AG09309 (cell line): ENCODE data around the gene PKDREJ.
"Not testable (repeated sequence)": the region's sequence is repeated elsewhere in the genome, so short reads cannot be mapped to it uniquely, and the experiment has no call there.

ENCODE experiments used
- DNase-seq: peaks from one replicate; pipeline ENCODE4 v3.0.0-alpha.2; 2010; ENCODE audit warnings: low read depth
- H3K4me3 ChIP-seq: 2 replicates; pipeline ENCODE4 v1.5.1; 2011; ENCODE audit warnings: mild to moderate bottlenecking, low read depth, low read length, moderate library complexity; ENCODE audit not compliant: control insufficient read depth
- TF ChIP-seq, protein P1 (sequence below): IDR thresholded peaks from 2 replicates; pipeline ENCODE4 v1.5.1; 2011; ENCODE audit warnings: mild to moderate bottlenecking, low read depth, low read length, inconsistent platforms; ENCODE audit not compliant: insufficient read depth, control insufficient read depth; ENCODE audit errors: missing control alignments

The PKDREJ gene, protein sequence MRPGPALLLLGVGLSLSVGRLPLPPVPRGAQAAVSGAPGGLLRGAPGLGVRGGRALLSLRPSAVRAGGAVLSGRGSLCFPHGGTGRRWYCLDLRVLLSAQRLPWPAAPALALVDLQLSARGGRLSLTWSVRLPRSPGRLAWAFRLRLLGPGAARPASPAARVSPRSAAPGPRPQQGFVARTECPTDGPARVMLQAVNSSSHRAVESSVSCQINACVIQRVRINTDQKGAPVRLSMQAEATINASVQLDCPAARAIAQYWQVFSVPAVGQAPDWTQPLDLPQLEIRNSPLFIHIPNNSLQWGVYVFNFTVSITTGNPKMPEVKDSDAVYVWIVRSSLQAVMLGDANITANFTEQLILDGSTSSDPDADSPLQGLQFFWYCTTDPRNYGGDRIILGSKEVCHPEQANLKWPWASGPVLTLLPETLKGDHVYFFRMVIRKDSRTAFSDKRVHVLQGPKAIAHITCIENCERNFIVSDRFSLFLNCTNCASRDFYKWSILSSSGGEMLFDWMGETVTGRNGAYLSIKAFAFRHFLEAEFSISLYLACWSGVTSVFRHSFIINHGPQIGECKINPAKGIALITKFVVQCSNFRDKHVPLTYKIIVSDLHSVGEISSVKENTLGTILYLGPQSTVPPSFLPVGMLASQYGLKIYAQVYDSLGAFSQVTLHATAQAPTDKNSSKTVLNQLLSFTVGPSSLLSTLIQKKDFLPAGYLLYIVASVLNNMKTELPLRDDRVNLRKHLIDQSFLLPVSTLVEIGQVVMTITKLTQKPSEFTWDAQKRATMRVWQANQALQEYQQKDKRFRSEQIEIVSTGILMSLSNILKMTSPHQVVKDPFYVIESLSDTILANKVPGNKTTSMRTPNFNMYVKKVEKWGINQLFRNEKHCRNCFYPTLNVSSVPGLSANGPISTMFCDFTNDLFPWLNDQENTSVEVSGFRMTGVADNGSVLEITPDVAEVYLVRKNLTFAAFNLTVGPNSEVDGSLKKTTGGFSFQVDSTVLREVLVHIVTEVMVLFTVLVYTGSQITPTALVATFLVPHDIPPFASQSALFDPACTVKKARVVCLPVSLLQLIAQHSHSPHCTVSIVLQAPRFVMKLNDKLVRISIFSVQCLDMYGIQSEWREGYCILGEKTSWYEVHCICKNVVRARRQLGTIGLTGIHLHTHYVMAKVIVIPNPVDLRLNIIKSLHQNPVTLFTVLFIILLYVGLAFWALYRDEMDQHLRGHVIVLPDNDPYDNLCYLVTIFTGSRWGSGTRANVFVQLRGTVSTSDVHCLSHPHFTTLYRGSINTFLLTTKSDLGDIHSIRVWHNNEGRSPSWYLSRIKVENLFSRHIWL (N-terminal part only)

DNA sequence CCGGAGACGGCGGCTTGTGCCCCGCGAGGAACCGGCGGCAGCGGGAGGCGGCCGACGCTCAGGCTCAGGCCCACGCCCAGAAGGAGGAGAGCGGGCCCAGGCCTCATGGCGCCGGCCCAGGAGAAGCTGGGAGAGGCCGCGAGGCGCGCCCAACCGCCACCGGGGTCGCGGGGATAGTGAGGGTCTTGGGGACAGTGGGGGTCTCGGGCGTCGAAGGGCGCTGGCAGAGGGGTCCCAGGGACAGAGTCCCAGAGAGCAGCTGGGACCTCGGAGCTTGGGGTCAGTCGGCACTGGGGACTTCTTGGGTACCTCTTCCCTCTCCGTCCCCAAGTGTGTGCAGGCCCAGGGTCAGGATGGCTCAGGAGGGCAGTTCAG lies at the start of gene PKDREJ:
Gene PKDREJ, minus strand, starts transcription at position 128 of the 375 bp plus-strand sequence. Its CDS starts 21 bp downstream, at position 107.
- H3K4me3 ChIP-seq, result no peak within 1 kb of the TSS
- no peak for DNase-seq
- TF ChIP-seq, protein P1, sequence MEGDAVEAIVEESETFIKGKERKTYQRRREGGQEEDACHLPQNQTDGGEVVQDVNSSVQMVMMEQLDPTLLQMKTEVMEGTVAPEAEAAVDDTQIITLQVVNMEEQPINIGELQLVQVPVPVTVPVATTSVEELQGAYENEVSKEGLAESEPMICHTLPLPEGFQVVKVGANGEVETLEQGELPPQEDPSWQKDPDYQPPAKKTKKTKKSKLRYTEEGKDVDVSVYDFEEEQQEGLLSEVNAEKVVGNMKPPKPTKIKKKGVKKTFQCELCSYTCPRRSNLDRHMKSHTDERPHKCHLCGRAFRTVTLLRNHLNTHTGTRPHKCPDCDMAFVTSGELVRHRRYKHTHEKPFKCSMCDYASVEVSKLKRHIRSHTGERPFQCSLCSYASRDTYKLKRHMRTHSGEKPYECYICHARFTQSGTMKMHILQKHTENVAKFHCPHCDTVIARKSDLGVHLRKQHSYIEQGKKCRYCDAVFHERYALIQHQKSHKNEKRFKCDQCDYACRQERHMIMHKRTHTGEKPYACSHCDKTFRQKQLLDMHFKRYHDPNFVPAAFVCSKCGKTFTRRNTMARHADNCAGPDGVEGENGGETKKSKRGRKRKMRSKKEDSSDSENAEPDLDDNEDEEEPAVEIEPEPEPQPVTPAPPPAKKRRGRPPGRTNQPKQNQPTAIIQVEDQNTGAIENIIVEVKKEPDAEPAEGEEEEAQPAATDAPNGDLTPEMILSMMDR, result no peak

DNA sequence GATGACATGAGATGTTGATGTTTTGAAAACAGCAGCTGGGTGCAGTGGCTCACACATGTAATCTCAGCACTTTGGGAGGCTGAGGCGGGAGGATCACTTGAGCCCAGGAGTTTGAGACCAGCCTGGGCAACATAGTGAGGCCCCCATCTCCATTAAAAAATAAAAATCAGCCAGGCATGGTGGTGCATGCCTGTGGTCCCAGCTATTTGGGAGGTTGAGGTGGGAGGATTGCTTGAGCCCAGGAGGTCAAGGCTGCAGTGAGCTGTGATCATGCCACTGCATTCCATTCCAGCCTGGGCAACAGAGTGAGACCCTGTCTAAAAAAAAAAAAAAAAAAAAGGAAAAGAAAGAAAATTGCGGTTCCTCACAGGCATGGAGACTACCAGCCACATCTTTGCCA lies 49.7 kb upstream of the PKDREJ start:
- not testable (repeated sequence) for H3K4me3 ChIP-seq, DNase-seq

DNA sequence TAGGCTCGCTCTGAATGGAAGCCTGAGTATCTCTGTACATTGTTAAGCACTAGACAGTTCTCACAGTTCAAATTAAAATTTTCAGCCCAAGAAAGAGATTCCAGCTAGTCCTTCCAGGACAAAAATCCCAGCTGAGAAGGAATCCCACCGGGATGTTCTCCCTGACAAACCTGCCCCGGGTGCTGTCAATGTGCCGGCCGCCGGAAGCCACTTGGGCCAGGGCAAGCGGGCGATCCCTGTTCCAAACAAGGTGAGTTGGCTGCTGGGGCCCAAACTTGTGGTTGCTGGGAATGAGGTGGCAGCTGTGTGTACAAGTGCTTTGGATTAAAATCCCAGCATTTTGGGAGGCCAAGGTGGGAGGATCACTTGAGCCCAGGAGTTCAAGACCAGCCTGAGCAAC lies 48.9 kb upstream of the PKDREJ start:
- DNase-seq, result no peak
- H3K4me3 ChIP-seq, result no peak overlapping the region
- TF ChIP-seq, protein P1, result no peak

DNA sequence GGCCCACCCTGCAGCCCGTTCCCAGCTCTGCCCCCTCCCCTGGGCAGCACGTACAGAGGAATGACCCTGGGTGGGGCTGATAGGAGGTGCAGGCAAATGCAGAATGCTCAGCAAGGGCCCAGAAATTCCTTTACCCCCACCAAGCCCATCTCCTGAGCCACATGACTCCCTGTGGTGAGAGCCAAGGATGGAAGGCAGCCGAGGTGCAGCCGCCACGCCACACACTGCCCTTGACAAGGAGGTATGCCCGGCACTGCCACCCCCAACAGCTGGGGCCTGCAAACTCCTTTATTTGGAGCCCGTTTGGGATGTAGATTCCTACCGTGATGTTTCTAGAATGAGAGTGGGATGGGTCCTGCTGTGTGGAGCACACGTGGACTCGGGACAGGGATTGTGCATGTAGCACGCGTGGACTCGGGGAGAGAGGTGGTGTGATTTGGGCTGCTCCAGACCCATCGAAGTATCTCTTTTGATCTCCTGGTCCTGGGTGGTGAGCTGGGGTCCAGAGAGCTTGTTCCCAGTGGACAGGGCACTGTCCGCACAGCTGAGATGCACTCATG lies 46.5 kb upstream of the PKDREJ start:
- DNase-seq, result no peak
- TF ChIP-seq, protein P1, result no peak

DNA sequence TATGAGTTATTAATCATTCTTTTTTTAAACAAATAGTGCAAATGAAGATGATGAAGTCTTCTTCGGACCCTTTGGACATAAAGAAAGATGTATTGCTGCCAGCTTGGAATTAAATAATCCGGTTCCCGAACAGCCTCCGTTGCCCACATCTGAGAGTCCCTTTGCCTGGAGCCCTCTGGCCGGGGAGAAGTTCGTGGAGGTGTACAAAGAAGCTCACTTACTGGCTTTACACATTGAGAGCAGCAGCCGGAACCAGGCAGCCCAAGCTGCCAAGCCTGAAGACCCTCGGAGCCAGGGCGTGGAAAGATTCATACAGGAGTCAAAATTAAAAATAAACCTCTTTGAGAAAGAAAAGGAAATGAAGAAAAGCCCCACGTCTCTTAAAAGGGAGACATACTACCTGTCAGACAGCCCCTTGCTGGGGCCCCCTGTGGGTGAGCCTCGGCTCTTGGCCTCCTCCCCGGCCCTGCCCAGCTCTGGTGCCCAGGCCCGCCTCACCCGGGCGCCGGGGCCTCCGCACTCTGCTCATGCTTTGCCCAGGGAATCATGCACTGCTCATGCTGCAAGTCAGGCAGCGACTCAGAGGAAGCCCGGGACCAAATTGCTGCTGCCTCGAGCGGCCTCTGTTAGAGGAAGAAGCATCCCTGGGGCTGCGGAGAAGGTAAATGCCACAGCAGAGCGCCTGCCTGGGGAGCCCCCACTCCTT lies 45.3 kb upstream of the PKDREJ start:
- TF ChIP-seq, protein P1, result no peak
- DNase-seq, result no peak
- H3K4me3 ChIP-seq, result no peak overlapping the region

More for the DNA sequence above, 46.5 kb upstream of the PKDREJ start:
- no peak overlapping the region for H3K4me3 ChIP-seq

DNA sequence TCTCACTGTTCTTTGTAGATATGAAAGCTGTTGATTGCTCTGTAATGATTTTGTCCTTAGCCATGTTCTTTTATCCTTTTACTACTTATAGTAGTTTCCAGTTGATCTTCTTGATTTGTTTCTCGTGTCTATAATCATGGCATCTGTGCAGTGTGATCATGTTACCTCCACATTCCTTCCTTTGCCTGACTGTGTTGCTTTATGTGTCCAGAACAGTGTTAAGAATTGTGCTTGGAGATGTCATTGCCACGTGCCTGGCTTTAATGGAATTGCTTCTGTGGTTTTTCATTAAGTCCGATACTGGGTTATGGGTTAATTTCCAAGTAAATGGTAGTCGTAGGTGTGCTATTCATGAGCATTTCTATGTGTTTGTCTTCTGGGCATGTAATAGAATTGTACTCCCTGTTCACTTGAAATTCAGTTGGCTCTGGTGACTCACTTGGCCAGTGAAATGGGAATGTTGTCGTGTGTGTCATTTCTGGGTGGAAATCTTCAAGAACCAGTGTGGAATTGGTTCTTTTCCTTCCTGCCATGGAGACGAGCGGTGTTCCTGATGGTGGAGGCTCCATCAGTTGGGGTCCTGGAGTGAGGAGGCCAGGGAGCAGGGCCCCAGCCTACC lies 40.3 kb upstream of the PKDREJ start:
- H3K4me3 ChIP-seq, result no peak overlapping the region
- TF ChIP-seq, protein P1, result no peak
- no peak for DNase-seq
